GM12878 (cell line): ENCODE measurements around the gene APH1B. TPM values are rescaled to one million over a fixed set of nuclear protein-coding genes. Genes with fewer than 3 reads are reported as not detected.

ENCODE experiments used
- ATAC-seq: fragments of 200-7000 bp; cut with Tn5 transposase; 3 replicates; pipeline ENCODE4 v1.9.1; 2020; ENCODE audit warnings: mild to moderate bottlenecking, moderate library complexity
- BruUV-seq: library from RNA; stranded (reverse); fragments of 400-500 nt; replicated peaks from 2 replicates; lab custom pipeline; 2021; lab: Mats Ljungman, UMichigan
- CTCF ChIA-PET: fragments of 300-600 bp; sonication (Branson Sonifier 250); formaldehyde crosslinking; extraction: SDS; loops from one replicate; lab custom pipeline; 2021; ENCODE audit warnings: inconsistent platforms; lab: Yijun Ruan, JAX
- POLR2A ChIA-PET: fragments of 350-600 bp; formaldehyde crosslinking; extraction: SDS; loops from one replicate; lab custom pipeline; 2021; ENCODE audit warnings: inconsistent platforms; lab: Charles Lee
- RAD21 ChIA-PET: fragments of 300-600 bp; sonication (Branson Sonifier 250); formaldehyde crosslinking; loops from one replicate; lab custom pipeline; 2023; ENCODE audit warnings: antibody characterized with exemption; ENCODE audit not compliant: unreplicated experiment; lab: Charles Lee
- SMC1A ChIA-PET: fragments of 300-600 bp; sonication (Branson Sonifier 250); formaldehyde crosslinking; loops from one replicate; lab custom pipeline; 2023; ENCODE audit not compliant: unreplicated experiment, uncharacterized antibody; lab: Charles Lee
- DNase-seq: peaks from one replicate; pipeline ENCODE4 v3.0.0-alpha.2; 2011; ENCODE audit warnings: low read depth, low spot score
- FAIRE-seq: peaks from 3 replicates; lab custom pipeline; 2011; peaks lifted over from hg19 to GRCh38; lab: Jason Lieb, UNC
- H2AFZ ChIP-seq: 2 replicates; pipeline ENCODE4 v1.6.0; 2011; ENCODE audit warnings: low read depth, low read length, control low read depth; ENCODE audit not compliant: control insufficient read depth
- H3K27ac ChIP-seq: 2 replicates; pipeline ENCODE4 v1.5.1; 2011; ENCODE audit warnings: control low read depth; ENCODE audit not compliant: control insufficient read depth, insufficient read depth
- H3K27me3 ChIP-seq, 2 experiments: replicated peaks in 1 of 2; 2 replicates each; pipeline versions ENCODE4 v1.6.0 to v1.6.1; 2011; ENCODE audit warnings: low read length in 1 of 2; ENCODE audit not compliant: control insufficient read depth in 2 of 2, insufficient read depth in 2 of 2
- H3K36me3 ChIP-seq, 2 experiments: 2 replicates each; pipeline ENCODE4 v1.5.1; 2011; ENCODE audit warnings: low read length in 1 of 2; ENCODE audit not compliant: control insufficient read depth in 2 of 2, insufficient read depth in 2 of 2
- H3K4me1 ChIP-seq: 2 replicates; pipeline ENCODE4 v1.6.1; 2011; ENCODE audit warnings: mild to moderate bottlenecking, low read length, moderate library complexity, mixed read lengths; ENCODE audit not compliant: control insufficient read depth, insufficient read depth
- H3K4me2 ChIP-seq: 2 replicates; pipeline ENCODE4 v1.6.0; 2011; ENCODE audit warnings: control low read depth; ENCODE audit not compliant: control insufficient read depth, insufficient read depth
- H3K4me3 ChIP-seq: fragments of 200-600 bp; sonication (generic); 2 replicates; pipeline ENCODE4 v1.5.1; 2016
- H3K79me2 ChIP-seq: 2 replicates; pipeline ENCODE4 v1.6.0; 2011; ENCODE audit warnings: low read length; ENCODE audit not compliant: control insufficient read depth, insufficient read depth
- H3K9ac ChIP-seq: 2 replicates; pipeline ENCODE4 v1.8.0; 2011; ENCODE audit warnings: low read length, control low read depth, mixed read lengths; ENCODE audit not compliant: control insufficient read depth, insufficient read depth
- H3K9me3 ChIP-seq: replicated peaks from 3 replicates; pipeline ENCODE4 v1.5.1; 2011; ENCODE audit warnings: mild to moderate bottlenecking, low read length; ENCODE audit not compliant: control insufficient read depth, insufficient read depth
- H4K20me1 ChIP-seq: 2 replicates; pipeline ENCODE4 v1.6.0; 2011; ENCODE audit not compliant: control insufficient read depth, insufficient read depth
- BCL11A ChIP-seq: IDR thresholded peaks from 2 replicates; pipeline ENCODE4 v1.6.1; 2011; ENCODE audit warnings: low read depth, low read length
- BCL3 ChIP-seq: IDR thresholded peaks from 2 replicates; pipeline ENCODE4 v1.6.1; 2011; ENCODE audit warnings: borderline replicate concordance, low read depth, mild to moderate bottlenecking, moderate library complexity, low read length; ENCODE audit not compliant: insufficient read depth, poor library complexity, severe bottlenecking
- CBFB ChIP-seq: IDR thresholded peaks from 2 replicates; pipeline ENCODE4 v1.6.1; 2016; ENCODE audit warnings: antibody characterized with exemption, low read depth
- CBX5 ChIP-seq: sonication (generic); IDR thresholded peaks from 2 replicates; pipeline ENCODE4 v1.6.1; 2016; ENCODE audit warnings: low read depth, moderate library complexity, mild to moderate bottlenecking, inconsistent platforms
- DPF2 ChIP-seq: fragments of 450-650 bp; IDR thresholded peaks from 2 replicates; pipeline ENCODE4 v1.6.1; 2017; ENCODE audit warnings: mild to moderate bottlenecking
- HDAC6 ChIP-seq: fragments of 200-600 bp; sonication (generic); IDR thresholded peaks from one replicate; pipeline ENCODE4 v1.8.0; 2017; ENCODE audit warnings: antibody characterized with exemption; ENCODE audit not compliant: unreplicated experiment
- POLR2AphosphoS5 ChIP-seq: IDR thresholded peaks from 2 replicates; pipeline ENCODE4 v1.6.1; 2011; ENCODE audit warnings: mild to moderate bottlenecking, low read length, inconsistent platforms
- RB1 ChIP-seq: fragments of 450-650 bp; formaldehyde crosslinking; IDR thresholded peaks from 2 replicates; pipeline ENCODE4 v1.6.1; 2017; ENCODE audit warnings: mild to moderate bottlenecking, borderline replicate concordance
- SREBF2 ChIP-seq: IDR thresholded peaks from 2 replicates; pipeline ENCODE4 v1.6.1; 2012; ENCODE audit warnings: mild to moderate bottlenecking, low read length
- ZBTB11 ChIP-seq: fragments of 450-650 bp; formaldehyde crosslinking; IDR thresholded peaks from 2 replicates; pipeline ENCODE4 v1.5.0; 2022; ENCODE audit warnings: mild to moderate bottlenecking, missing genetic modification characterization
- ZZZ3 ChIP-seq: IDR thresholded peaks from 2 replicates; pipeline ENCODE4 v1.6.1; 2011; ENCODE audit warnings: low read depth; ENCODE audit not compliant: control insufficient read depth, insufficient read length
- whole genome bisulfite sequencing: methylation state at CpG from one replicate; pipeline ENCODE4 v1.1.6; 2016; ENCODE audit warnings: low lambda C conversion rate; ENCODE audit not compliant: insufficient replicate concordance, insufficient coverage; ENCODE audit errors: missing lambda C conversion rate; 5-methylcytosine and 5-hydroxymethylcytosine counted together
- in situ Hi-C: fragments of 300-500 bp; cut with MboI; formaldehyde crosslinking; loops from 9 replicates; pipeline ENCODE4 v1.14.3; 2018; ENCODE audit warnings: mixed read lengths
- intact Hi-C: fragments of 100-400 bp; cut with micrococcal nuclease; formaldehyde crosslinking; loops from one replicate; pipeline ENCODE4 v1.14.2; 2022; ENCODE audit not compliant: unreplicated experiment
- polyA plus RNA-seq, 11 experiments: library from polyadenylated mRNA; depleted of rRNA in 4 of 11; unstranded in 6 of 11; stranded (reverse) in 5 of 11; fragments of >200 nt; fragmentation: Nextera tagmentation in 4 of 11; fragmentation: Illumina TruSeq in 1 of 11; extraction: Ambion mirVana in 4 of 11; extraction: Trizol in 1 of 11; gene quantifications; 1 replicate in 1 of 11; 2 replicates in 10 of 11; pipeline versions ENCODE4 v1.2.1 to v1.2.3, GENCODE V29; 2011 to 2016; ENCODE audit warnings: inconsistent platforms in 2 of 11, missing spikeins in 2 of 11, low read depth in 1 of 11
- total RNA-seq, 4 experiments: library from RNA; depleted of rRNA in 3 of 4; stranded (reverse); fragments of >200 nt in 3 of 4; fragmentation: Illumina TruSeq in 1 of 4; extraction: Trizol in 1 of 4; gene quantifications; 2 replicates each; pipeline versions ENCODE4 v1.2.1 to v1.2.3, GENCODE V29; 2013 to 2021

APH1B gene
- total and polyA plus RNA-seq, 10 of the 15 experiments (the other 5 are each of a cell fraction or from before 2014, with no cell fraction given): 5.0 to 20.8 (median 11.1) TPM

GRCh38 chr15:63231706-63232105, 45.7 kb upstream of the APH1B start:
- ATAC-seq (no peak), DNase-seq (no peak), FAIRE-seq (peak; percentile 47)
- BruUV-seq: no TSS peak
- in situ Hi-C loops: no loop called here
- H3K79me2 ChIP-seq: peaks cover 34% of the 10 kb centered on the region
- no peak overlapping the region for H3K9ac ChIP-seq
- H3K36me3 ChIP-seq: no peaks in the 10 kb centered on the region; a peak in 3 of 4 replicates
- TF ChIP-seq CBFB (no peak), BCL3 (no peak), SREBF2 (no peak), ZZZ3 (no peak), RB1 (no peak), POLR2AphosphoS5 (no peak), DPF2 (no peak), CBX5 (no peak), ZBTB11 (CRISPR knock-in tag) (no peak), BCL11A (no peak), HDAC6 (no peak)
- H3K27me3 ChIP-seq: no peaks in the 10 kb centered on the region
- no peak overlapping the region for H3K4me3 ChIP-seq
- ChIA-PET POLR2A (interaction anchor here (0.6 to 2.5 kb wide), 5 partner anchors 10 to 39 kb away, joined by 3 to 16 read pairs (median 4); no protein-coding TSS in a partner anchor), SMC1A (interaction anchor here (0.7 to 8.2 kb wide), 20 partner anchors 7 to 184 kb away, joined by 3 to 88 read pairs (median 4); partner anchors contain the start of gene RPS27L), CTCF (interaction anchor here (0.9 to 2.4 kb wide), 10 partner anchors 14 to 184 kb away, joined by 3 to 8 read pairs (median 4); no protein-coding TSS in a partner anchor), RAD21 (interaction anchor here (0.5 to 4.9 kb wide), 9 partner anchors 12 to 192 kb away, joined by 3 to 38 read pairs (median 3); partner anchors contain the start of genes APH1B and RPS27L)
- intact Hi-C loops: no loop called here
- no peak overlapping the region for H3K27ac ChIP-seq
- H3K9me3 ChIP-seq: no peaks in the 10 kb centered on the region
- H3K4me2 ChIP-seq: 0 out of 2 replicates have a peak overlapping the region, but pooled peaks have one; percentile 13
- H2AFZ ChIP-seq: no peak overlapping the region
- H3K4me1 ChIP-seq: peaks cover 19% of the 10 kb centered on the region
- H4K20me1 ChIP-seq: no peaks in the 10 kb centered on the region
- WGBS: 0% methylated on average over 1 of the region's 1 CpG
